Neural cell (in vitro differentiated cells): ENCODE results near the gene ATP5MK. TPM values are rescaled to one million over a fixed set of nuclear protein-coding genes. Genes with fewer than 3 reads are reported as not detected.

Source experiments
- H2AFZ ChIP-seq: fragments of 200-600, 300-800 bp; sonication (generic), shearing (Covaris generic); 2 replicates; pipeline ENCODE4 v1.6.0; 2014; ENCODE audit warnings: low read depth, mild to moderate bottlenecking, antibody characterized with exemption, low read length, moderate library complexity
- H3F3A ChIP-seq: fragments of 200-600 bp; shearing (Covaris generic); 2 replicates; pipeline ENCODE4 v1.6.1; 2016; ENCODE audit warnings: mild to moderate bottlenecking, moderate library complexity, mixed read lengths, antibody characterized with exemption, low read length; ENCODE audit not compliant: insufficient read depth, poor library complexity, severe bottlenecking
- H3K27ac ChIP-seq: fragments of 200-600, 300-800 bp; sonication (generic), shearing (Covaris generic); 2 replicates; pipeline ENCODE4 v1.5.1; 2014; ENCODE audit warnings: mild to moderate bottlenecking, low read length, moderate library complexity
- H3K27me3 ChIP-seq: fragments of 300-800, 200-600 bp; sonication (generic), shearing (Covaris generic); 2 replicates; pipeline ENCODE4 v1.6.0; 2014; ENCODE audit warnings: mild to moderate bottlenecking, low read depth, low read length, moderate library complexity; ENCODE audit not compliant: insufficient read depth
- H3K36me3 ChIP-seq: fragments of 300-800, 200-600 bp; sonication (generic), shearing (Covaris generic); 2 replicates; pipeline ENCODE4 v1.5.1; 2014; ENCODE audit warnings: mild to moderate bottlenecking, antibody characterized with exemption, low read length, moderate library complexity; ENCODE audit not compliant: insufficient read depth
- H3K4me2 ChIP-seq: fragments of 300-800, 200-600 bp; sonication (generic), shearing (Covaris generic); 2 replicates; pipeline ENCODE4 v1.6.0; 2014; ENCODE audit warnings: mild to moderate bottlenecking, low read length
- H3K4me3 ChIP-seq: fragments of 300-800, 200-600 bp; sonication (generic), shearing (Covaris generic); 2 replicates; pipeline ENCODE4 v1.5.1; 2014; ENCODE audit warnings: mild to moderate bottlenecking, low read length, moderate library complexity
- H3K79me2 ChIP-seq: fragments of 200-600 bp; shearing (Covaris generic); replicated peaks from 2 replicates; pipeline ENCODE4 v1.6.0; 2014; ENCODE audit warnings: mild to moderate bottlenecking, low read length, moderate library complexity; ENCODE audit not compliant: insufficient read depth
- H3K9ac ChIP-seq: fragments of 300-800, 200-600 bp; sonication (generic), shearing (Covaris generic); 2 replicates; pipeline ENCODE4 v1.6.1; 2016; ENCODE audit warnings: mild to moderate bottlenecking, low read length, mixed read lengths
- H3K9me2 ChIP-seq: fragments of 200-600 bp; shearing (Covaris generic); 2 replicates; pipeline ENCODE4 v1.6.1; 2016; ENCODE audit warnings: mild to moderate bottlenecking, low read length, mixed read lengths; ENCODE audit not compliant: insufficient read depth
- H3K9me3 ChIP-seq: fragments of 200-600, 300-800 bp; sonication (generic), shearing (Covaris generic); 2 replicates; pipeline ENCODE4 v1.6.1; 2016; ENCODE audit warnings: mild to moderate bottlenecking, mixed run types, low read length, moderate library complexity, mixed read lengths
- H4K20me1 ChIP-seq: fragments of 200-600 bp; shearing (Covaris generic); 2 replicates; pipeline ENCODE4 v1.6.1; 2016; ENCODE audit warnings: mild to moderate bottlenecking, mixed run types; ENCODE audit not compliant: insufficient read depth
- EP300 ChIP-seq: fragments of 450-650 bp; conservative IDR thresholded peaks from 2 replicates; pipeline ENCODE4 v1.6.1; 2014; ENCODE audit warnings: antibody characterized with exemption, mild to moderate bottlenecking, moderate library complexity; ENCODE audit not compliant: poor library complexity, severe bottlenecking
- EZH2 ChIP-seq: fragments of 200-600, 300-800 bp; shearing (Covaris generic), sonication (generic); IDR thresholded peaks from 2 replicates; pipeline ENCODE4 v1.6.1; 2014; ENCODE audit warnings: antibody characterized with exemption, low read length, borderline replicate concordance, mild to moderate bottlenecking; ENCODE audit not compliant: insufficient read depth, poor library complexity, severe bottlenecking
- MXI1 ChIP-seq: fragments of 450-650 bp; conservative IDR thresholded peaks from 2 replicates; pipeline ENCODE4 v1.6.1; 2014; ENCODE audit warnings: antibody characterized with exemption, mild to moderate bottlenecking; ENCODE audit not compliant: poor library complexity, severe bottlenecking
- POLR2AphosphoS5 ChIP-seq: IDR thresholded peaks from 2 replicates; pipeline ENCODE4 v1.6.1; 2012
- RAD21 ChIP-seq: fragments of 450-650 bp; conservative IDR thresholded peaks from 2 replicates; pipeline ENCODE4 v1.6.1; 2014; ENCODE audit warnings: antibody characterized with exemption, mild to moderate bottlenecking, moderate library complexity
- REST ChIP-seq: IDR thresholded peaks from 2 replicates; pipeline ENCODE4 v1.6.1; 2012; ENCODE audit warnings: borderline replicate concordance
- SMC3 ChIP-seq: fragments of 450-650 bp; conservative IDR thresholded peaks from 2 replicates; pipeline ENCODE4 v1.6.1; 2014; ENCODE audit warnings: antibody characterized with exemption, mild to moderate bottlenecking, moderate library complexity; ENCODE audit not compliant: poor library complexity
- TAF1 ChIP-seq: IDR thresholded peaks from 2 replicates; pipeline ENCODE4 v1.6.1; 2012; ENCODE audit warnings: low read depth
- polyA plus RNA-seq: library from polyadenylated mRNA; depleted of rRNA; stranded (reverse); fragments of >200 nt; gene quantifications from 2 replicates; pipeline ENCODE4 v1.2.3, GENCODE V29; 2014
- TF ChIP-seq, protein P1 (sequence below): fragments of 450-650 bp; IDR thresholded peaks from 2 replicates; pipeline ENCODE4 v1.5.1; 2014; ENCODE audit warnings: antibody characterized with exemption, mild to moderate bottlenecking, moderate library complexity; ENCODE audit not compliant: poor library complexity, severe bottlenecking

Gene ATP5MK
- polyA plus RNA-seq, 1 donor from 2014 or later: 917 TPM

- TF ChIP-seq, protein P1, sequence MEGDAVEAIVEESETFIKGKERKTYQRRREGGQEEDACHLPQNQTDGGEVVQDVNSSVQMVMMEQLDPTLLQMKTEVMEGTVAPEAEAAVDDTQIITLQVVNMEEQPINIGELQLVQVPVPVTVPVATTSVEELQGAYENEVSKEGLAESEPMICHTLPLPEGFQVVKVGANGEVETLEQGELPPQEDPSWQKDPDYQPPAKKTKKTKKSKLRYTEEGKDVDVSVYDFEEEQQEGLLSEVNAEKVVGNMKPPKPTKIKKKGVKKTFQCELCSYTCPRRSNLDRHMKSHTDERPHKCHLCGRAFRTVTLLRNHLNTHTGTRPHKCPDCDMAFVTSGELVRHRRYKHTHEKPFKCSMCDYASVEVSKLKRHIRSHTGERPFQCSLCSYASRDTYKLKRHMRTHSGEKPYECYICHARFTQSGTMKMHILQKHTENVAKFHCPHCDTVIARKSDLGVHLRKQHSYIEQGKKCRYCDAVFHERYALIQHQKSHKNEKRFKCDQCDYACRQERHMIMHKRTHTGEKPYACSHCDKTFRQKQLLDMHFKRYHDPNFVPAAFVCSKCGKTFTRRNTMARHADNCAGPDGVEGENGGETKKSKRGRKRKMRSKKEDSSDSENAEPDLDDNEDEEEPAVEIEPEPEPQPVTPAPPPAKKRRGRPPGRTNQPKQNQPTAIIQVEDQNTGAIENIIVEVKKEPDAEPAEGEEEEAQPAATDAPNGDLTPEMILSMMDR: no peak
- TF ChIP-seq MXI1 (no peak), SMC3 (no peak), POLR2AphosphoS5 (no peak)
- H4K20me1 ChIP-seq: no peaks in the 10 kb centered on the region
Measured at GRCh38 chr10:103423748-103424147, 27.5 kb upstream of the ATP5MK start.

GRCh38 chr10:103419101-103419500, 22.8 kb upstream of the ATP5MK start:
- H3K36me3 ChIP-seq: no peaks in the 10 kb centered on the region
- H3K9ac ChIP-seq: no peak overlapping the region
- H2AFZ ChIP-seq: no peak overlapping the region
- no peak overlapping the region for H3K4me3 ChIP-seq
- TF ChIP-seq POLR2AphosphoS5 (no peak), REST (no peak), MXI1 (no peak)
- H3K27ac ChIP-seq: no peak overlapping the region
- no peak overlapping the region for H3K4me2 ChIP-seq
- H3K79me2 ChIP-seq: no peaks in the 10 kb centered on the region
- H3F3A ChIP-seq: no peaks in the 10 kb centered on the region
- no peaks in the 10 kb centered on the region for H3K9me3 ChIP-seq
- H4K20me1 ChIP-seq: no peaks in the 10 kb centered on the region
- no peaks in the 10 kb centered on the region for H3K9me2 ChIP-seq
- H3K27me3 ChIP-seq: no peaks in the 10 kb centered on the region

More at GRCh38 chr10:103423748-103424147, 27.5 kb upstream of the ATP5MK start:
- no peak overlapping the region for H2AFZ ChIP-seq
- no peak overlapping the region for H3K4me3 ChIP-seq
- H3F3A ChIP-seq: no peaks in the 10 kb centered on the region
- H3K36me3 ChIP-seq: no peaks in the 10 kb centered on the region
- H3K27ac ChIP-seq: no peak overlapping the region
- no peaks in the 10 kb centered on the region for H3K27me3 ChIP-seq
- no peaks in the 10 kb centered on the region for H3K79me2 ChIP-seq
- no peak overlapping the region for H3K4me2 ChIP-seq
- H3K9me2 ChIP-seq: no peaks in the 10 kb centered on the region
- no peaks in the 10 kb centered on the region for H3K9me3 ChIP-seq
- no peak overlapping the region for H3K9ac ChIP-seq

DNA sequence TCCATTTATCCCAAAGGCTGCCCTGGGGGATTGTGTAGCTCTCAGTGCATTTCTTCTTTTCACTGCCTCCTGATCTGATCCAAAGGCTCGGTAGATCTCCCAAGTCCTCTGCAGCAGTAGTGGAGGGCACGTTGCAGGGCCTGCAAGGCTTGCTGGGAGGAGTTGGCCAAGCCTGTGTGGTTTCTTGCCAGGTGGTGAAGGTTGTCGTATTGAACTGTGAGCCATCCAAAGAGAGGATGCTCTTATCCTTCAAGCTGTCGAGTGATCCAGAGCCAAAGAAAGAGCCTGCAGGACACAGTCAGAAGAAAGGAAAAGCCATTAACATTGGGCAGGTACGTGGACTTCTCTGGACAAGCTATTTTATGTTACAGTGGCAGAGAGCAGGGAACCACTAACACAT, 21.3 kb upstream of the ATP5MK start:
- Histone ChIP-seq H3F3A (no peaks in the 10 kb centered on the region), H3K9ac (no peak overlapping the region), H4K20me1 (no peaks in the 10 kb centered on the region), H3K9me2 (no peaks in the 10 kb centered on the region), H3K9me3 (no peaks in the 10 kb centered on the region), H3K36me3 (peaks cover 6% of the 10 kb centered on the region), H2AFZ (no peak overlapping the region), H3K79me2 (no peaks in the 10 kb centered on the region), H3K27ac (no peak overlapping the region), H3K27me3 (no peaks in the 10 kb centered on the region), H3K4me3 (no peak overlapping the region), H3K4me2 (no peak overlapping the region)
- TF ChIP-seq EZH2: no peak
- no peak for TF ChIP-seq SMC3
- TF ChIP-seq, protein P1: no peak
- TF ChIP-seq POLR2AphosphoS5: no peak
- TF ChIP-seq EP300: no peak
- TF ChIP-seq MXI1: no peak
- TF ChIP-seq REST: no peak
- no peak for TF ChIP-seq TAF1
- TF ChIP-seq RAD21: no peak
